Ishikawa (cell line): ENCODE data around the gene CAMKK1.

Experiments used
- CEBPB ChIP-seq: IDR thresholded peaks from 2 replicates; pipeline ENCODE4 v1.6.1; 2012
- CREB1 ChIP-seq: IDR thresholded peaks from 2 replicates; pipeline ENCODE4 v1.6.1; 2012; ENCODE audit warnings: low read depth
- EGR1 ChIP-seq: IDR thresholded peaks from 2 replicates; pipeline ENCODE4 v1.6.1; 2012
- EP300 ChIP-seq: IDR thresholded peaks from 2 replicates; pipeline ENCODE4 v1.6.1; 2012; ENCODE audit warnings: borderline replicate concordance
- FOXM1 ChIP-seq: IDR thresholded peaks from 2 replicates; pipeline ENCODE4 v1.6.1; 2012; ENCODE audit warnings: low read depth, borderline replicate concordance
- MAX ChIP-seq: IDR thresholded peaks from 2 replicates; pipeline ENCODE4 v1.6.1; 2012
- NFIC ChIP-seq: IDR thresholded peaks from 2 replicates; pipeline ENCODE4 v1.6.1; 2012
- RAD21 ChIP-seq: IDR thresholded peaks from 2 replicates; pipeline ENCODE4 v1.6.1; 2012; ENCODE audit warnings: low read depth
- REST ChIP-seq: IDR thresholded peaks from 2 replicates; pipeline ENCODE4 v1.6.1; 2012; ENCODE audit warnings: low read depth, mild to moderate bottlenecking
- TAF1 ChIP-seq: IDR thresholded peaks from 2 replicates; pipeline ENCODE4 v1.6.1; 2012; ENCODE audit warnings: low read depth, mild to moderate bottlenecking
- TCF12 ChIP-seq: IDR thresholded peaks from 2 replicates; pipeline ENCODE4 v1.6.1; 2012; ENCODE audit warnings: low read depth
- TEAD4 ChIP-seq: IDR thresholded peaks from 2 replicates; pipeline ENCODE4 v1.6.1; 2012
- USF1 ChIP-seq: IDR thresholded peaks from 2 replicates; pipeline ENCODE4 v1.6.1; 2012
- YY1 ChIP-seq: IDR thresholded peaks from 2 replicates; pipeline ENCODE4 v1.6.1; 2012; ENCODE audit warnings: low read depth
- ZBTB7A ChIP-seq: IDR thresholded peaks from 2 replicates; pipeline ENCODE4 v1.6.1; 2012; ENCODE audit warnings: low read depth

CAMKK1 gene

GRCh38 chr17:3848229-3848835, 44.5 kb downstream of the CAMKK1 start:
- TF ChIP-seq MAX (no peak), REST (no peak), USF1 (no peak), YY1 (no peak), EGR1 (no peak), CEBPB (no peak), NFIC (no peak), FOXM1 (no peak), CREB1 (no peak)

GRCh38 chr17:3847165-3847670, 45.6 kb downstream of the CAMKK1 start:
- no peak for TF ChIP-seq RAD21
- no peak for TF ChIP-seq CREB1
- no peak for TF ChIP-seq USF1
- TF ChIP-seq FOXM1: no peak
- no peak for TF ChIP-seq TAF1
- TF ChIP-seq TEAD4: no peak
- TF ChIP-seq YY1: no peak
- TF ChIP-seq CEBPB: no peak
- no peak for TF ChIP-seq EP300
- TF ChIP-seq NFIC: no peak
- TF ChIP-seq EGR1: no peak
- TF ChIP-seq REST: no peak
- TF ChIP-seq ZBTB7A: no peak
- TF ChIP-seq MAX: no peak

- TF ChIP-seq YY1 (no peak), REST (no peak), USF1 (no peak), EP300 (no peak), CREB1 (no peak), NFIC (no peak), EGR1 (no peak), TCF12 (no peak), ZBTB7A (no peak), RAD21 (no peak), TEAD4 (no peak), TAF1 (no peak), FOXM1 (no peak), CEBPB (no peak), MAX (no peak)
Observed at GRCh38 chr17:3846437-3847164, 46.3 kb downstream of the CAMKK1 start.
